DMS114 treated with DMSO at 0.1 percent for 48 hours (cell line): ENCODE data around the gene LRRTM3.

Experiments used
- DNase-seq: peaks from one replicate; lab custom pipeline; 2025; ENCODE audit not compliant: unreplicated experiment; lab: John Stamatoyannopoulos, UW

The LRRTM3 gene

DNA sequence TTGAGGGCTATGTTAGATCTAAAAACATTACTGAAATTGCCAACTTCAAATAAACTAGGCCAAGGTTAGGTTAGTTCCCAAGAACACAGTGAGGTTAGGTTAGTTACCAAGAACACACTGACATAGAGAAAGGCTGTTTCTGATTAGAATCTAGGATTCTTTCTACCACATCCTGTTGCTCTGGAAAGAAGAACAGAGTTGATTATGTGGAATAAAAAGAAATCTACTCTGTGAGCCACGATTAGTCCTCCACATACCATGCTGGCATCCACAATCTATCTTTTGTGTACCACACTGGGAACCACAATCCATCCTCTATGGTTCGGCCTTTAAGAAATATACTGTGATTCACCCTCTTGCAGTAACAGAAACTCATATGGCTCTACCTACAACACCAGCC is 91.4 kb downstream of the LRRTM3 start:
- DNase-seq: no peak

GRCh38 chr10:67022099-67022498 is 96.3 kb downstream of the LRRTM3 start:
- no peak for DNase-seq

GRCh38 chr10:67033878-67034277 is 108.0 kb downstream of the LRRTM3 start:
- DNase-seq: no peak

DNA sequence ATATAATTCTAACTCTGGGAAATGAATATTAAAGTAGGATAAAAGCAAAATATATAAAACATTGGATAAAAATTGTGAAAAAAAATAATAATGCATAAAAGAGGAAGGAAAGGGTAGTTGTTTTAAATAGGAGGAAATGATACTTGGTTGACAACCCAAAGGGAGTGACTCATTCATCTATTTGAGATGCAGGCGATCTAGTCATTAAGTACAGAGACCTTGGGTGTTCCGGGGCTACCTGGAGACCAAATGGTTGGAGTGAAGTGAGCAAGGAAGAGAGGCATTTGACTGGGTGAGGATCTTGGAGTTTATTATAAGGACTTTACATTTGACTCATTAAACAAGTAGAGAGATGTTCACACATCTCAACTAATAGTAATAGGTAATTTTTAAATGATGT is 111.0 kb downstream of the LRRTM3 start:
- no peak for DNase-seq

DNA sequence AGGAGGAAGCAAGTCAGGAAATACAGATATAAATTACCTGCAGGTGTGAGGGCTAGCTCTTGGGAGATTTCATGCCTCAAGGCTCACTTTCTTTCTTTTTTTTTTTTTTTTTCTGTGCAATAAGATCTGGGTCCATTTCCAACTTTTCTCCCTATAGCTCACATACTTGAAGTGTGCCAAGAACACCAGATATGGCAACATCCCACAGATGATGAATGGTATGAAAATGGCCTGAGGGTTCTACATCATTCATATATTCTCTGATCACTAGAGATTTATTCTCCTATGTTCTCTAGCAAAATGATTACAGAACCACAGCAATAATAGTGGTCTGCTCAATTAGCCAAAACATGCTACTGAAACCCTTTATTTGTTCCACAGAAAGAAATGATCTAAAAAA is 117.2 kb downstream of the LRRTM3 start:
- DNase-seq: no peak

GRCh38 chr10:67045404-67045803 is 119.6 kb downstream of the LRRTM3 start:
- DNase-seq: no peak

DNA sequence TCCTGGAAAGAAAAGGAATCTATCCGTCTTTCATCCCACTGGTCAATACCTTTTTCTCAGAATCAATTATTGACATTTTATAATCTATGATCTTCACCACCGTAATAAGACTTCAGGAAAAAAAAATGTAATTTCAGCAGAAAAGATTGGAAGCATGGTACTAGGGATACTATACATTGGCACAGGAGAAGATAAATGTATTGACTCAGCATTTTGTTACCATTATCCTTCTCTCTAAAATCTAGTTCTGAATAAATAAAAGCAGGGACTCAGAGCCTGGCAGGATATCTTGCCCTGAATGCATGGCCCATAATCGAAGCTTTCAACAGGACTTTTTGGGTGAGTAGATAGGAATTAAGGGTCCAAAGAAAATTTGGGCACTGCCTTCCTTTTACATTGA is 120.7 kb downstream of the LRRTM3 start:
- DNase-seq: no peak

DNA sequence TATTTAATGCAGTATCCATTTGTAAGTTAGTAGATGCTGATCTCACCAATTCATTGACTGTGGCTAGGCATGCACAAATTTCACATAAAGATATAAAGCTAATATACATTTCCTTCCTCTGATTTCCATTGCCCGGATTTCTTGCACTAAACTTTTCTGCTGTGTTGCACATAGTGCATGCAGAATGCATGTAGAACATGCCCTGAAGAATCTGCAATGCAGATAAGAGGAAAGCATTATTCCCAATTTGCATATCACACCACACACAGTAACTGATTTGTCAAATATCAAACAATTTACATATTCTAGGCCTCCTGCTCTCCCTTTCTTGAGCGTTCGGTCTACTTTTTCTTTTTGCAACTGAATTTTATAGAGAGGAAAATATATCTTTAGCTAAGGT is 124.2 kb downstream of the LRRTM3 start:
- DNase-seq: no peak

GRCh38 chr10:67050415-67050814 is 124.6 kb downstream of the LRRTM3 start:
- DNase-seq: no peak

GRCh38 chr10:67072654-67073053 is 146.8 kb downstream of the LRRTM3 start:
- no peak for DNase-seq

GRCh38 chr10:67075491-67075971 is 149.7 kb downstream of the LRRTM3 start:
- no peak for DNase-seq

GRCh38 chr10:67076144-67076543 is 150.3 kb downstream of the LRRTM3 start:
- no peak for DNase-seq

GRCh38 chr10:67077376-67077775 is 151.5 kb downstream of the LRRTM3 start:
- no peak for DNase-seq

DNA sequence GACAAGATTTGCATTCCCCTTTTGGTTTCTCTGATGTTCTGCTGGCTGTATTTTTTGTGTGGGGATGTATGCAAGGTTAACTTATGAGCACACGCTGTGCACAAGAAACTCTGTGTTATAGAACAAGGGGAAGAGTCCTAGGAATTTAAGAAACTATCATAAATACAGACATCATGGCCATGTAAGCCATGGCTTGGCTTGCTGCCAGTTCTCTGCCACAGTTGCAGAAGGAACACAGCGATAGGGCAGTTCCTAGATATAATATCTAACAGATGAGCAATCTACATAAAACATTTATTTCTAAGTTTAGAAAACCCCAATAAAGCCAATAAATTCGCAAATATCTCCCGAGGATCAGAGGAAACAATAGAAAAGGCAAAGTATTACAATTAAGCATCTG is 153.3 kb downstream of the LRRTM3 start:
- no peak for DNase-seq

GRCh38 chr10:67086327-67087134 is 160.7 kb downstream of the LRRTM3 start:
- no peak for DNase-seq

GRCh38 chr10:67087135-67087425 is 161.2 kb downstream of the LRRTM3 start:
- no peak for DNase-seq

- no peak for DNase-seq
Measured at GRCh38 chr10:67088036-67088435, 162.2 kb downstream of the LRRTM3 start.

DNA sequence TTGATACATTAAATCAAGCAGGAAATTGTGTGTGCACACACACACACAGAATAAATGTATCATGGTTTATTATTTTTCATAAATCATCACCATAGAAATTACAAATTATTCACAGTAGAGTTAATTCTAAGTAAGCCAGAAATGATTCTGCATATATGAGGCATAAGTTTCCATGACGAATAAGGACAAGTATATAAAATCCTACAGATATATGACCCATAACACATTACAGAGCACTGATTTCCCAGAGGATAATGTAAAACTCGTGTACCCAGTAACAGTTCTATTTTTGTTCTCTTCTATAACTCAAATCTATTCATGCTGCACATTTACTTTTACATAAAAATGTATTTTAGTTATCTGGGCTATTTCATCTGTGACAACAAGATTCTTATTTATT is 169.7 kb downstream of the LRRTM3 start:
- DNase-seq: no peak

- no peak for DNase-seq
Measured at GRCh38 chr10:67098461-67098860, 172.6 kb downstream of the LRRTM3 start.

- no peak for DNase-seq
Measured at GRCh38 chr10:67100951-67101350, 175.1 kb downstream of the LRRTM3 start.

DNA sequence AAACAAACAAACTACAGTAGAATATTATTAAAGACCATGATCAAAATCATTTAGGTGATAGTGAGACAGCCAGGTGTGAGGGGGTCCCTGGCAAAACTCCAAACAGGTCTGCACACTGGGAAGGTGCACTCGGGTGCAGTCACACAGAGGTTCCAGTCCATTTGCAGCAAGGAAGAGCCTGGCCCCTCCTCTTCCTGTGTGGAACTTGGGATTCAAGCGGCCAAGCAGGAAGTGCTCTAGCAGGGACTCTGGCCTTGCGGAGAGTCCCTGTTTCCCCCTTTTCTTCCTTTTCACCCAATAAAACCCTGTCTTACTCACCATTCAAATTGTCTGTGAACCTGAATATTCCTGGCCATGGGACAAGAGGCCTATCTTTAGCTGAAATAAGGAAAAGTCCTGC is 181.8 kb downstream of the LRRTM3 start:
- no peak for DNase-seq

GRCh38 chr10:67110286-67110685 is 184.4 kb downstream of the LRRTM3 start:
- DNase-seq: no peak

DNA sequence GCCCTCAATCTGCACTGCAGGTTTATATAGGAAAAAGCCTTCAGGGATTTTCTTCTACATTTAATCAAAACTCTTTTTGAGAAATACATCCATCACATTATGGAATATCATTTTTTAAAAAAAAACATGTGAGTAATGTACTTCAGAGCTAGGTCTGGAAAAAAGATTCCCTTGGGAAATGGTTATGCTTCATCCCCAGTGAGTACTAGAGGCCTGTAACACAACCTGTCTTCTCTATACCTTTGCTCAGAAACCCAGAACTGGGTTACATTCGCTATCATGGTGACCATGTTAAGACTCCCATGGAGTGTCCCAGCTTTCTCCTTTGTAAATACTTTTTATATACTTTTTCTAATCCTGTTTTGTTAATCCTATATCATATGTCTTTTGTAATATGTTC is 186.9 kb downstream of the LRRTM3 start:
- no peak for DNase-seq
